ENCODE data around the gene RBBP5.

The RBBP5 gene

GRCh38 chr1:205057808-205058575 is 63.8 kb downstream of the RBBP5 start:
- DNase-seq (ENCODE audit: low spot score) (no peak), FAIRE-seq (no peak)

GRCh38 chr1:205056956-205057568 is 64.7 kb downstream of the RBBP5 start:
- DNase-seq (ENCODE audit: low spot score) = no peak
- no peak for FAIRE-seq

GRCh38 chr1:205056188-205056611 is 65.6 kb downstream of the RBBP5 start:
- DNase-seq (ENCODE audit: low spot score) (no peak), FAIRE-seq (no peak)

- DNase-seq (ENCODE audit: low spot score) = no peak
- no peak for FAIRE-seq
Observed at GRCh38 chr1:205054013-205054412, 67.8 kb downstream of the RBBP5 start.

- FAIRE-seq = no peak
- no peak for DNase-seq (ENCODE audit: low spot score)
Observed at GRCh38 chr1:205053296-205053695, 68.5 kb downstream of the RBBP5 start.

GRCh38 chr1:205052690-205053089 is 69.1 kb downstream of the RBBP5 start:
- no peak for FAIRE-seq

GRCh38 chr1:205049479-205049878 is 72.3 kb downstream of the RBBP5 start:
- no peak for DNase-seq (ENCODE audit: low spot score)
- FAIRE-seq = no peak

More at GRCh38 chr1:205052690-205053089, 69.1 kb downstream of the RBBP5 start:
- DNase-seq (ENCODE audit: low spot score) = no peak

- FAIRE-seq = no peak
- DNase-seq (ENCODE audit: low spot score) = no peak
Observed at GRCh38 chr1:205048382-205048781, 73.4 kb downstream of the RBBP5 start.

GRCh38 chr1:205047764-205048231 is 74.0 kb downstream of the RBBP5 start:
- DNase-seq (ENCODE audit: low spot score) = no peak
- FAIRE-seq = no peak

- no peak for DNase-seq (ENCODE audit: low spot score)
- no peak for FAIRE-seq
Observed at GRCh38 chr1:205046870-205047269, 74.9 kb downstream of the RBBP5 start.

- DNase-seq (ENCODE audit: low spot score) (no peak), FAIRE-seq (no peak)
Observed at GRCh38 chr1:205045146-205045545, 76.6 kb downstream of the RBBP5 start.

GRCh38 chr1:205044741-205045140 is 77.0 kb downstream of the RBBP5 start:
- DNase-seq (ENCODE audit: low spot score) = no peak

GRCh38 chr1:205043866-205044265 is 77.9 kb downstream of the RBBP5 start:
- FAIRE-seq = no peak
- no peak for DNase-seq (ENCODE audit: low spot score)

More at GRCh38 chr1:205044741-205045140, 77.0 kb downstream of the RBBP5 start:
- FAIRE-seq = no peak

- FAIRE-seq (no peak), DNase-seq (ENCODE audit: low spot score) (no peak)
Observed at GRCh38 chr1:205042911-205043806, 78.6 kb downstream of the RBBP5 start, which contains the start of gene CNTN2. Gene CNTN2 (plus strand): TSS chr1:205043212. CDS start chr1:205053186, 9,974 bp downstream.

- FAIRE-seq (no peak), DNase-seq (ENCODE audit: low spot score) (no peak)
Observed at GRCh38 chr1:205041998-205042910, 79.5 kb downstream of the RBBP5 start.

- FAIRE-seq (no peak), DNase-seq (ENCODE audit: low spot score) (no peak)
Observed at GRCh38 chr1:205041001-205041715, 80.6 kb downstream of the RBBP5 start.

- FAIRE-seq (no peak), DNase-seq (ENCODE audit: low spot score) (no peak)
Observed at GRCh38 chr1:205038132-205038786, 83.5 kb downstream of the RBBP5 start.

GRCh38 chr1:205037539-205037938 is 84.2 kb downstream of the RBBP5 start:
- no peak for FAIRE-seq

More at GRCh38 chr1:205037539-205037938, 84.2 kb downstream of the RBBP5 start:
- no peak for DNase-seq (ENCODE audit: low spot score)

Measured in RCC 7860 (cell line).